Endometrium (tissue), 2 donors: Measurements from ENCODE around the gene IL6R.
"Not testable (repeated sequence)": the region's sequence is repeated elsewhere in the genome, so short reads cannot be mapped to it uniquely, and the experiment has no call there.

Experiments
- FAIRE-seq: peaks from 2 replicates; lab custom pipeline; 2012; peaks lifted over from hg19 to GRCh38; lab: Jason Lieb, UNC
- donor health status: control.
- donor health status: control.

Gene IL6R

DNA sequence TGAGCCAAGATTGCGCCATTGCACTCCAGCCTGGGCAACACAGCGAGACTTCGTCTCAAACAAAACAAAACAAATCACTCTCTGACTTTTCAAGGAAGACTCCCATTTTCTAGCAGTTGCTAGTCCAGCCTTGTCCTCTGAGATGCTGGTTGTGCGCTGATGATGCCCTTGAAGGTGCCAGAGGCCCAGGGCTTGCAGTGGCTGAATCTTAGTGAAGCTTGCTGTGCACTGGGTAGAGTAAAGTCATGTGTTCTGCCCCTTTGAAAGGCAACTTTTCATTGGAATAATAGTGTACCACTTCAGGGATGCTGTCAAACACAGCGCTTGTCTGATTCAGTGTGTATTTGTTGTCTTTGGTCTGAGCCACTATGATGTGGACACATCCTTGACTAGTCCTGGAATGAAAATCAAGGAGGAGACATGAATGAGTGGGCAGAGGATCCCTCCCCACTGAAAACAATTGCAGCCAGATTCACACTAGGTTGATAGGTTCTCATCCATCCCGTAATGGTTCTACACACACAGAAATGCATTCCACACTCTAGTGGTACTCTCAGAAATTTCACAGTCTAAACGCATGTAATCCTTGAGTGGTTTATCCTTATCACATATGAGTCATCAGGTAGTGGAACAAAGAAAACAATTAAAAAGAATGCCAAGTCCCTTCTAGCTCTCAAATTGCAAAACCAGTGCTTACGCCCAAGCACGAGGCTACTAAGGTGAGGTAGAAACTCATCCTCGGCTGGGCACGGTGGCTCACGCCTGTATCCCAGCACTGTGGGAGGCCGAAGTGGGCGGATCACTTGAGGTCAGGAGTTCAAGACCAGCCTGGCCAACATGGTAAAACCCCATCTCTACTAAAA is 79.0 kb downstream of the IL6R start:
- FAIRE-seq, result no peak

DNA sequence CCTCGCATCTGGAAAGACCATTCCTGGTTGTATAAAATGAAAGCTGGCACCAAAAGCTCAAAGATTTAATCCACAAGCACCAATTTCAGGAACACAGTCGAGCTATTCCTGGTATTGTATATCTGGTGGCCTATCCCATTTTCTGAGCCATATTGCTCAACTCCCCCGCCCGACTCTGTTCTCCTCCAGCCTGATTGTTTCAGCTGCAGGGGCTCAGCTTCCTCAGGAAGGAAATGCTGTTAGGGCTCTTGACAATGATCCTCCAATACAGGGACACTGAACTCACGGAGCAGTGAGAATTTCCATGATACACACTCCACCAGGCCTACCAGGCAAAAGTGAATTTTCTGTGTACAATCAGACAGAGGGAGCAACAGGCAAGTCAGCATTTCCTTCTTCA is 80.0 kb downstream of the IL6R start:
- FAIRE-seq, result no peak

- no peak for FAIRE-seq
Measured at GRCh38 chr1:154485910-154486496, 80.9 kb downstream of the IL6R start.

- not testable (repeated sequence) for FAIRE-seq
Measured at GRCh38 chr1:154486756-154487155, 81.6 kb downstream of the IL6R start.

DNA sequence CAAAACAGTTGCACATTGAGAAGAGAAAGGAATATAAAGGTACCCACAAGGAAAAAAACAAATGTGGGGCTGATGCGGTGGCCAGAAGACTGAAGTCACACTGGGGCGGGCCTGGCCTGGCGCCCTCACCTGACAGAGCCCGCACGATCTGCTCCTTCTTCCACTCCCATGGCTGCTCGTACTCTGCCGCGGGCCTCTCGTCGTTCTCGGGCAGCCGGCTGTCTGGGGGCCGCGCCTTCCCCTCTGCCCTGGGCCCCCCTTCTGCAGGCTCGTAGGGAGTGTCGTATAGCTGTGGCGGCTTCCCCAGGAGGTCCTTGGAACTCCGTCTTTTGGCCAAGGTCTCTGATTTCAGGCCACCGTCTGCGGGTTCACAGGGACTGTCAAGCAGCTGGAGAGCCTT is 83.8 kb downstream of the IL6R start:
- no peak for FAIRE-seq

DNA sequence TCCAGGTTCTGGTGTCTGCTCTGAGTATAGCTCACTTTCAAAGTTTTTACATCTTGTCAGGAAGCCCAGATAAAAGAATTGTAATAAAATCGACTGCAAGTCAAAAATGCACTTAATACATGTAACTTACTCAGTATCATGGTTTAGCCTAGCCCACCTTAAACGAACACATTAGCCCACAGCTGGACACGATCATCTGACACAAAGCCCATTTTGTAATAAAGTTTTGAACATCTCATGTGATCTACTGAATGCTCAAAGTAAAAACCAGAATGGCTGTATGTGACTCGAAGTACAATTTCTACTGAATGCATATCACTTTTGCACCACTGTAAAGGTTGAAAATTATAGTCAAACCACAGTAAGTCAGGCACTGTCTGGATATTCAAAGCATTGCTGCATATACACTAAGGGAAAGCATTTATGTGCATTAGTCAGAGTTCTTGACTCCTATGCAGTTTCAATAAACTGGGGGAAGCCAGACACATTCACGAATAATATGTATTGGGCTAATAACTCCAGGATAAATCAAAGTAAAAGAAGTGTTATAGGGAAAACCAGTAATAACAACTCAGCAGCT is 84.6 kb downstream of the IL6R start:
- no peak for FAIRE-seq

DNA sequence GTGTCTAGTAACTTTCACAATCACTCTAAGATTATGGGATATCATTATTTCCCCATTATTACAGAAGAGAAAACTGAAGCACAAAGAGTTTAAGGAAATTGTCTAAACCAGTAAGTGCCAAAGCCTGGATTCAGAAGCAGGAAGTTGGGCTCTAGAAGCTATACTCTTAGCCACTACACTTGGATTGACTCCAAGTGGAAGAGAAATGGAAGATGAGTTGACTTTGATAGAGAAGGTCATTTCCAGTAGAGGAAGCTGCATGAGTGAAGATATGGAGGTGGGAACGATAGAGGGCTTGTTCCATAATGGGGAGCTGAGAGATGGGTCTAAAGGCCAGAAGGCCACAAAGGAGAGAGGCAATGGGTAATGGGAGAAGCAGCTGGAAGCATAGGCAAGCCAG is 85.2 kb downstream of the IL6R start:
- FAIRE-seq, result no peak

DNA sequence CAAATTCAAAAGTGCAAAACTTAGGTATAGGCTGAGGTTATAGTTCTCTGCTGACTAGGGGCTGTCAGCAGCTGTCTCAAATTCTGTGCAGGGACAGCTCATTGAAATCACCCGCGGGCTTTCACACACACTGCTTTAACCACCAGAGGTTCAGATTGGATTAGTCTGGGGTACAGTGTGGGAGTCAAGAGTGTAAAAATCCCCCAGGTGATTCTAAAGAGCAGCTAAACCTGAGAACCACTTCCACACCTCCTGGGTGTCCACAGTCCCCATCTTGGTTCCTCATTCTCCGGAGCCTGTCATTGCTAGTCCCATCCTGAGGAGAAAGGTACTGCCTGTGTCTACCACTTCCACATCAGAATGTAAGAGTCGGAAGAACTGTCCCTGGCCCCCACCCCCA is 87.0 kb downstream of the IL6R start:
- FAIRE-seq, result no peak

GRCh38 chr1:154493276-154493675 is 88.1 kb downstream of the IL6R start:
- no peak for FAIRE-seq

- FAIRE-seq, result no peak
Measured at GRCh38 chr1:154495496-154496273, 90.5 kb downstream of the IL6R start.

DNA sequence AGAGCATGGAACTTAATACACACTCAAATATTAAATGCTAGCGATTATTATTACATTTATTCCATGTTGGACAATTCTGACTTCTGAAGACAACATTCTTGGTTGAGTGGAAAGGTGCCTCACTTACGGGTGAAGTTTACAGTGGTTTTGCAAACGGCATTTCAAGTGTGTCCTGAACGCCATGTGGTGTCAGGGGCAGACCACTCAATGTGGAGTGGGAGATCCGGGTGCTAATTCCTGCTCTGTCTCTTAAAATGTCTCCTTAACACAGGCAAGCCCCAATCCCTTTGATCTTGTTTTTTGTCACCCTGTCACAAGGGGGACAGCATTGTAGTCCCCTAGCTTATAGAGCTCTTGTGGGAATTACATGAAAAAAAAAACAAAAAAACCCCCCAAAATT is 91.2 kb downstream of the IL6R start:
- FAIRE-seq, result no peak

DNA sequence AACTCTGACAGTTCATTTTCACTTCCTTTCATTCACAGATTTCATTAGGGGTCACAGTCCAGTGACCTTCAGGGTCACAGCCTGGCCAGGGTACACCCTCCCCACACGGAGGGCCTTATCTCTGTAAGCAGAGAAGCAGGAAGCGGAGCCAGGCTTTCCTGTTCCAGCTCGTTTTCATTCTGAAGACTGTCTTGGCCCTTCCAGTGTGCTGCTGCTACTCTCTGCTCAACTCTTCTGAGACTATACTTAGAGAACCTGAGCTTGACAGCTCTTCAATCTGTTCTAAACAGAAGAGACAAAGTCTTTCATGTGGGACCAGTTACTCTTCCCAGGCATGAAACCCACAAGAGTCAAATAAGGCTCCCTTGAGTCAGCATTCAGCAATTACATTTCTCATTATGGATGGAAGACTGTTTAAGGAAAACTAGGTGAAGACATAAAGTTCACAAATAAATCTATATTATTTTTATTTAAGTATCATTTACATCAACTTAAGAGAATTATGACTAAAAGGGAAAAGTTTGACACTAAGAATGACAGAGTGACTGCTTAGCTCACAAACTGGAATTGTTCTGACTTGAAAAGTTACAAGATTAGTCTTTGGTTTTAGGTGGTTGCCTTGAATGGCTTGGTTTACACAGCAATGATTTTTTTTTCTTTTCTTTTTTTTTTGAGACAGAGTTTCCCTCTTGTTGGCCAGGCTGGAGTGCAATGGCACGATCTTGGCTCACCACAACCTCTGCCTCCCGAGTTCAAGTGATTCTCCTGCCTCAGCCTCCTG is 92.1 kb downstream of the IL6R start:
- no peak for FAIRE-seq

DNA sequence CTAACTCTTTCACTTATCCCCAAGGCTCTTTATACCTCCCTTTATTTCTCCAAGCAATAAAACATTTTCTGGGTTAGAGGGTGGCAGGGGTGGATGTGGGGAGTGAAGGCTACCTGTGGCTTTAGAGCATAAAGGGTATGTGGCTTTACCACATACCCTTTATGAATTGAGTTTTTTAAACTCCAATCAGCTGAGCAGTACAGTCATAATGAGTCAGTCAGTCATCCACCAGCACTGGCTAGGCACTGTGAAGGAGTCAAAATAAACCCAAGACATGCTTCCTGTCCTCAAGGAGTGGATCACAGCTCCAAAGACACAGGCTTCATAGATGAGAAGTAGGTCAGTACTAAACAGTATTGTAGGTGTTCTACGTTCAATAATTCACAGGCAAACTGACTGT is 94.3 kb downstream of the IL6R start:
- FAIRE-seq, result no peak

- FAIRE-seq, result no peak
Measured at GRCh38 chr1:154500533-154500932, 95.4 kb downstream of the IL6R start.

- FAIRE-seq, result no peak
Measured at GRCh38 chr1:154501423-154502065, 96.4 kb downstream of the IL6R start.

- FAIRE-seq, result no peak
Measured at GRCh38 chr1:154502066-154502743, 97.1 kb downstream of the IL6R start, which contains the start of the genes SHE and TDRD10. SHE (minus strand) TSS chr1:154502412; CDS start chr1:154502026, 386 bp downstream. TDRD10 (plus strand) TSS chr1:154502219; CDS start chr1:154506904, 4,685 bp downstream.

GRCh38 chr1:154502744-154503115 is 97.6 kb downstream of the IL6R start:
- FAIRE-seq, result no peak

DNA sequence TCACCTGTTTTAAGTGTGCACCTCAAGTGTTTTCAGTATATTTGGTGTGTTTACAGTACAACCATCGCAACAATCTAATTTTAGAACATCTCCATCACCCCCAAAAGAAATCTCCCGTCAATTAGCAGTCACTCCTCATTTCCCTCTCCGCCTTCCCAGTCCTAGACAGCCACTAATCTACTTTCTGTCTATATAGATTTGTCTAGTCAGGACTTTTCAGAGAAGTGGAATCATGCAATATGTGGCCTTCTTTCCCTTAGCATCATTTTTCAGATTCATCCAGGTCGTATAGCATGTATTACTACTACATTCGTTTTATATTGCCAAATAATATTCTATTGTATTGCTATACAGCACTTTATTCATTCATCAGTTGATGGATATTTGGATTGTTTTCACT is 98.8 kb downstream of the IL6R start:
- FAIRE-seq, result no peak

DNA sequence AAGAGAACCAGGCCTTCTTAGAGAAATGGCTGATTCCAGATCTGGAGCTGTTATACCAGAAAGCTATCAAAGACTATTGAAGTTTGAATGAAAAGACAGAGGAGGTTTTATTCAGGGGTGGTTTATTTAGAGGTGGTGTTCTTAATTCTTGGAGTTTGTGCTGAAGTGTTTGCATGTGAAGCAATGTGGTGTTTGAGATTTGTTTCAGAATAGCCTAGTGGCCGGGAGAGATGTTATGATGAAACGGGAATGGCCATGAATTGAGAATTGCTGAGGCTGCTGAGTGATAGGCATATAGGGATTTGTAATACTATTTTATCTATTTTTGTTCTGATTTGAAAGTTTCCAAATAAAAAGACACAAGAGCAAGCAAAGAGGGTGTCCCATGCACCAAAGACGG is 107.6 kb downstream of the IL6R start:
- no peak for FAIRE-seq

- FAIRE-seq, result no peak
Measured at GRCh38 chr1:154514066-154514553, 109.0 kb downstream of the IL6R start.
